ENCODE measurements around the gene KANK3. TPM values are rescaled to one million over a fixed set of nuclear protein-coding genes. Genes with fewer than 3 reads are reported as not detected.

Gene KANK3
- total and polyA plus RNA-seq, 9 of the 15 experiments (the other 6 are each of a cell fraction or from before 2014, with no cell fraction given) = 0.03 to 0.40 (median 0.08) TPM; not detected in 6

- TF ChIP-seq ZBTB33 (CRISPR knock-in tag; IDR thresholded peaks at IDR 0.05) (no peak), RNF219 (CRISPR knock-in tag; IDR thresholded peaks at IDR 0.05) (no peak), RBM25 (IDR thresholded peaks at IDR 0.05; ENCODE audit: low read depth, low read length, severe bottlenecking) (no peak), L3MBTL2 (IDR thresholded peaks at IDR 0.05) (peak; percentile 81), ZFX (CRISPR knock-in tag; IDR thresholded peaks at IDR 0.05) (peak; percentile 83), PHF8 (IDR thresholded peaks at IDR 0.05; ENCODE audit: borderline replicate concordance, low read length) (peak; percentile 53; the same call in 1 of the 2 replicates), ZBTB40 (IDR thresholded peaks at IDR 0.05) (0 out of 2 replicates have a peak, but pooled peaks have one; percentile 23), ZBTB40 (CRISPR knock-in tag; IDR thresholded peaks at IDR 0.05) (no peak), NFIX (CRISPR knock-in tag; IDR thresholded peaks at IDR 0.05; ENCODE audit: low read depth) (no peak), ASH1L (IDR thresholded peaks at IDR 0.05; ENCODE audit: borderline replicate concordance, low read depth, partially characterized antibody) (peak; percentile 22), ZNF217 (CRISPR knock-in tag; IDR thresholded peaks at IDR 0.05) (no peak), SMARCA4 (IDR thresholded peaks at IDR 0.05) (peak; percentile 84)
These were observed 28.1 kb upstream of the KANK3 start (continued) for GRCh38 chr19:8371011-8371804.

Data from K562 (cell line).